HepG2 (cell line): ENCODE data around the gene INSIG2. TPM values are rescaled to one million over a fixed set of nuclear protein-coding genes. Genes with fewer than 3 reads are reported as not detected.
A peak's percentile ranks its signal among the peaks of the same experiment; 100 is the strongest.

Source experiments
- ATAC-seq: fragments of 200-7000 bp; cut with Tn5 transposase; 3 replicates; pipeline ENCODE4 v1.9.1; 2020; ENCODE audit warnings: mild to moderate bottlenecking, moderate library complexity
- BruUV-seq: library from RNA; stranded (reverse); fragments of 400-500 nt; replicated peaks from 2 replicates; lab custom pipeline; 2021; lab: Mats Ljungman, UMichigan
- CTCF ChIA-PET: fragments of 300-600 bp; formaldehyde crosslinking; extraction: SDS; loops from one replicate; lab custom pipeline; 2021; ENCODE audit warnings: low total read pairs, inconsistent platforms, low intra/inter-chr PET ratio; lab: Yijun Ruan, JAX
- POLR2A ChIA-PET: fragments of 350-600 bp; sonication (Branson Sonifier 250); formaldehyde crosslinking; loops from one replicate; lab custom pipeline; 2020; ENCODE audit warnings: antibody characterized with exemption, inconsistent platforms; lab: Yijun Ruan, JAX
- DNase-seq: peaks from one replicate; pipeline ENCODE4 v3.0.0-alpha.2; 2015; ENCODE audit warnings: low spot score
- FAIRE-seq: peaks from 3 replicates; lab custom pipeline; 2011; peaks lifted over from hg19 to GRCh38; lab: Jason Lieb, UNC
- H2AFZ ChIP-seq: one replicate; pipeline ENCODE4 v1.6.1; 2011; ENCODE audit warnings: low read length, inconsistent platforms
- H3K27ac ChIP-seq: fragments of 300-600 bp; 3 replicates; pipeline ENCODE4 v1.8.0; 2011; ENCODE audit warnings: mixed run types, mild to moderate bottlenecking, mixed read lengths, low read length, inconsistent platforms; ENCODE audit not compliant: insufficient read depth; ENCODE audit errors: extremely low read length
- H3K27me3 ChIP-seq, 2 experiments: fragments of 200-600 bp in 1 of 2; 2 replicates in 1 of 2; 3 replicates in 1 of 2; pipeline versions ENCODE4 v1.6.0 to v1.8.0; 2011; ENCODE audit warnings: low read length in 2 of 2, mild to moderate bottlenecking in 2 of 2, moderate library complexity in 2 of 2, inconsistent platforms in 1 of 2; ENCODE audit not compliant: insufficient read depth in 2 of 2, control insufficient read depth in 1 of 2
- H3K36me3 ChIP-seq, 2 experiments: fragments of 200-600 bp in 1 of 2; replicated peaks in 1 of 2; 2 replicates in 1 of 2; 3 replicates in 1 of 2; pipeline versions ENCODE4 v1.5.1 to v1.8.0; 2011; ENCODE audit warnings: low read length in 2 of 2, inconsistent platforms in 1 of 2; ENCODE audit not compliant: insufficient read depth in 2 of 2, control insufficient read depth in 1 of 2
- H3K4me1 ChIP-seq: 2 replicates; pipeline ENCODE4 v1.5.1; 2012; ENCODE audit warnings: low read length, inconsistent platforms; ENCODE audit not compliant: insufficient read depth
- H3K4me2 ChIP-seq: 2 replicates; pipeline ENCODE4 v1.6.0; 2011; ENCODE audit warnings: low read depth, low read length, inconsistent platforms
- H3K4me3 ChIP-seq, 3 experiments: fragments of 200-600 bp in 1 of 3; sonication (generic), shearing (Covaris generic) in 1 of 3; replicated peaks in 1 of 3; 2 replicates each; pipeline ENCODE4 v1.5.1; 2011 to 2016; ENCODE audit warnings: low read length in 3 of 3, inconsistent platforms in 2 of 3, low read depth in 2 of 3, mild to moderate bottlenecking in 2 of 3, control low read depth in 1 of 3, mixed read lengths in 1 of 3; ENCODE audit not compliant: insufficient read depth in 1 of 3
- H3K79me2 ChIP-seq: one replicate; pipeline ENCODE4 v1.6.1; 2011; ENCODE audit warnings: low read length, inconsistent platforms; ENCODE audit not compliant: insufficient read depth
- H3K9ac ChIP-seq: 2 replicates; pipeline ENCODE4 v1.6.0; 2011; ENCODE audit warnings: mild to moderate bottlenecking, low read depth, low read length, inconsistent platforms; ENCODE audit not compliant: insufficient read depth
- H3K9me3 ChIP-seq: 2 replicates; pipeline ENCODE4 v1.5.1; 2012; ENCODE audit warnings: mild to moderate bottlenecking, low read length
- H4K20me1 ChIP-seq: 2 replicates; pipeline ENCODE4 v1.6.0; 2011; ENCODE audit warnings: inconsistent platforms, mild to moderate bottlenecking, low read length, moderate library complexity; ENCODE audit not compliant: insufficient read depth
- E2F2 ChIP-seq: sonication (generic); formaldehyde crosslinking; IDR thresholded peaks from 2 replicates; pipeline ENCODE4 v1.4.0; 2020; ENCODE audit warnings: missing genetic modification reagents, borderline replicate concordance
- FOSL2 ChIP-seq: sonication (generic); formaldehyde crosslinking; IDR thresholded peaks from 2 replicates; pipeline ENCODE4 v1.4.0; 2020; ENCODE audit warnings: missing genetic modification reagents
- FOXA3 ChIP-seq: IDR thresholded peaks from 2 replicates; pipeline ENCODE4 v1.6.1; 2016; ENCODE audit warnings: missing genetic modification reagents, missing compliant biosample characterization
- GPBP1L1 ChIP-seq: sonication (generic); formaldehyde crosslinking; IDR thresholded peaks from 2 replicates; pipeline ENCODE4 v1.5.0; 2020; ENCODE audit warnings: mild to moderate bottlenecking, missing genetic modification reagents
- JUNB ChIP-seq: sonication (generic); formaldehyde crosslinking; IDR thresholded peaks from 2 replicates; pipeline ENCODE4 v1.8.0; 2022; ENCODE audit warnings: missing genetic modification reagents, mild to moderate bottlenecking, borderline replicate concordance
- MAF1 ChIP-seq: sonication (generic); formaldehyde crosslinking; IDR thresholded peaks from 2 replicates; pipeline ENCODE4 v1.5.0; 2020; ENCODE audit warnings: missing genetic modification reagents, borderline replicate concordance
- MED1 ChIP-seq: sonication (generic); formaldehyde crosslinking; IDR thresholded peaks from 2 replicates; pipeline ENCODE4 v1.4.0; 2020; ENCODE audit warnings: missing genetic modification reagents
- MIER3 ChIP-seq: IDR thresholded peaks from 2 replicates; pipeline ENCODE4 v1.6.1; 2016; ENCODE audit warnings: missing compliant biosample characterization, borderline replicate concordance
- MYPOP ChIP-seq: sonication (generic); formaldehyde crosslinking; IDR thresholded peaks from 2 replicates; pipeline ENCODE4 v1.8.1; 2023; ENCODE audit warnings: mild to moderate bottlenecking, moderate library complexity, missing genetic modification reagents
- NFE2 ChIP-seq: sonication (generic); formaldehyde crosslinking; IDR thresholded peaks from 2 replicates; pipeline ENCODE4 v1.4.0; 2020; ENCODE audit warnings: missing genetic modification reagents
- RXRB ChIP-seq: IDR thresholded peaks from 2 replicates; pipeline ENCODE4 v1.6.1; 2016; ENCODE audit warnings: borderline replicate concordance, missing genetic modification reagents, missing compliant biosample characterization
- SAFB2 ChIP-seq: sonication (generic); formaldehyde crosslinking; IDR thresholded peaks from 2 replicates; pipeline ENCODE4 v1.5.1; 2020; ENCODE audit warnings: missing genetic modification reagents, low read depth, mild to moderate bottlenecking, borderline replicate concordance
- SP1 ChIP-seq, 2 experiments: fragments of 450-650 bp in 1 of 2; sonication (generic) in 1 of 2; formaldehyde crosslinking in 1 of 2; IDR thresholded peaks; 2 replicates each; pipeline versions ENCODE4 v1.4.0 to v1.6.1; 2016 to 2020; ENCODE audit warnings: missing genetic modification reagents in 1 of 2
- ZNF382 ChIP-seq: sonication (generic); formaldehyde crosslinking; IDR thresholded peaks from 2 replicates; pipeline ENCODE4 v1.5.0; 2020; ENCODE audit warnings: missing genetic modification reagents, mild to moderate bottlenecking, borderline replicate concordance
- ZNF614 ChIP-seq: IDR thresholded peaks from 2 replicates; pipeline ENCODE4 v1.6.1; 2018; ENCODE audit warnings: missing biosample characterization, missing genetic modification reagents, inconsistent platforms, borderline replicate concordance
- ZNF691 ChIP-seq: sonication (generic); formaldehyde crosslinking; IDR thresholded peaks from 2 replicates; pipeline ENCODE4 v1.4.0; 2020; ENCODE audit warnings: missing genetic modification reagents, low read depth, mild to moderate bottlenecking, borderline replicate concordance
- WGBS: methylation state at CpG from one replicate; pipeline ENCODE4 v1.1.6; 2017; ENCODE audit warnings: low lambda C conversion rate; 5-methylcytosine and 5-hydroxymethylcytosine counted together
- in situ Hi-C: cut with HindIII; loops from 2 replicates; pipeline ENCODE4 v1.10.0; 2017; ENCODE audit warnings: low pct_unique_long_range_greater_than_20kb; ENCODE audit not compliant: extremely low pct_ligation_motif_present
- intact Hi-C: fragments of 100-400 bp; cut with micrococcal nuclease; formaldehyde crosslinking; loops from one replicate; pipeline ENCODE4 v1.10.0; 2022; ENCODE audit not compliant: unreplicated experiment
- polyA plus RNA-seq, 8 experiments: library from polyadenylated mRNA; depleted of rRNA in 3 of 8; stranded (reverse) in 7 of 8; unstranded in 1 of 8; fragments of >200 nt; fragmentation: Illumina TruSeq in 4 of 8; extraction: Trizol in 4 of 8; gene quantifications; 2 replicates each; pipeline versions ENCODE4 v1.2.1 to v1.2.3, GENCODE V29; 2011 to 2016; ENCODE audit warnings: low read depth in 4 of 8, missing spikeins in 1 of 8, mixed read lengths in 1 of 8; ENCODE audit not compliant: insufficient read depth in 1 of 8
- total RNA-seq, 5 experiments: library from RNA; depleted of rRNA; stranded (reverse); fragments of >200 nt; fragmentation: Illumina TruSeq; extraction: Trizol; gene quantifications; 2 replicates each; pipeline ENCODE4 v1.2.3, GENCODE V29; 2016; ENCODE audit warnings: low read depth in 1 of 5

Gene INSIG2
- total and polyA plus RNA-seq, 2 of the 13 experiments (the other 11 are each of a cell fraction or from before 2014, with no cell fraction given), result 73.5 to 481 TPM

GRCh38 chr2:118047380-118047826, 40.9 kb upstream of the INSIG2 start:
- in situ Hi-C loops (loop anchor here (10.0 kb wide), 1 partner anchor 807 kb away; no protein-coding TSS in a partner anchor), intact Hi-C loops (loop anchor here (1.0 to 5.0 kb wide), 5 partner anchors 41 to 815 kb away; partner anchors contain the start of gene INSIG2)
- Histone ChIP-seq H3K4me1 (peaks cover 18% of the 10 kb centered on the region; the same call in 1 of the 2 replicates), H3K9ac (no peak overlapping the region), H3K79me2 (no peaks in the 10 kb centered on the region), H3K4me2 (peak overlapping the region; percentile 66), H3K36me3 (no peaks in the 10 kb centered on the region), H3K4me3 (peak overlapping the region in 2 of 3 experiments; percentile 19 to 41; a peak in 3 of 6 replicates), H3K27me3 (no peaks in the 10 kb centered on the region; a peak in 1 of 5 replicates), H2AFZ (peak overlapping the region; percentile 70), H3K27ac (no peak overlapping the region), H3K9me3 (no peaks in the 10 kb centered on the region), H4K20me1 (no peaks in the 10 kb centered on the region)
- 31% methylated on average over 3 of the region's 3 CpGs for WGBS
- ATAC-seq (peak; percentile 76), FAIRE-seq (no peak), DNase-seq (no peak)
- POLR2A ChIA-PET, result interaction anchor here (1.3 to 2.2 kb wide), 3 partner anchors 33 to 42 kb away, joined by 5 to 11 read pairs (median 10); partner anchors contain the start of genes CCDC93 and INSIG2
- CTCF ChIA-PET, result interaction anchor here (0.8 to 2.0 kb wide), 3 partner anchors 14 to 174 kb away, joined by 4 to 16 read pairs (median 9); no protein-coding TSS in a partner anchor
- BruUV-seq, result no TSS peak
- TF ChIP-seq FOXA3 (CRISPR knock-in tag), result peak; percentile 19; the same call in 1 of the 2 replicates
- 0 out of 2 replicates have a peak, but pooled peaks have one; percentile 15 for TF ChIP-seq RXRB (CRISPR knock-in tag)
- TF ChIP-seq E2F2 (CRISPR knock-in tag), result no peak
- no peak for TF ChIP-seq SP1 (IDR thresholded peaks at IDR 0.05)
- no peak for TF ChIP-seq SP1 (CRISPR knock-in tag; IDR thresholded peaks at IDR 0.05)
- no peak for TF ChIP-seq MYPOP (CRISPR knock-in tag)
- TF ChIP-seq SAFB2 (CRISPR knock-in tag), result no peak
- TF ChIP-seq MED1 (CRISPR knock-in tag), result no peak
- peak; percentile 76 for TF ChIP-seq FOSL2 (CRISPR knock-in tag)
- no peak for TF ChIP-seq ZNF691
- TF ChIP-seq MAF1, result no peak
- no peak for TF ChIP-seq GPBP1L1
- TF ChIP-seq MIER3 (CRISPR knock-in tag), result no peak
- TF ChIP-seq JUNB (CRISPR knock-in tag), result no peak
- TF ChIP-seq ZNF382, result no peak
- TF ChIP-seq NFE2 (CRISPR knock-in tag), result no peak
- TF ChIP-seq ZNF614 (CRISPR knock-in tag), result peak; percentile 57; the same call in 1 of the 2 replicates
